Fibroblast of mammary gland (primary cell): Measurements from ENCODE around the gene SH2D4B.
A peak's percentile ranks its signal among the peaks of the same experiment; 100 is the strongest.

Source experiments
- DNase-seq: peaks from one replicate; pipeline ENCODE4 v3.0.0-alpha.2; 2010; ENCODE audit warnings: low read depth
- H3K4me3 ChIP-seq: 2 replicates; pipeline ENCODE4 v1.5.1; 2011; ENCODE audit warnings: low read depth, mild to moderate bottlenecking, low read length, moderate library complexity; ENCODE audit not compliant: control insufficient read depth
- TF ChIP-seq, protein P1 (sequence below): conservative IDR thresholded peaks from 2 replicates; pipeline ENCODE4 v1.5.1; 2011; ENCODE audit warnings: low read depth, low read length, inconsistent platforms; ENCODE audit not compliant: control insufficient read depth, insufficient read depth

SH2D4B gene

DNA sequence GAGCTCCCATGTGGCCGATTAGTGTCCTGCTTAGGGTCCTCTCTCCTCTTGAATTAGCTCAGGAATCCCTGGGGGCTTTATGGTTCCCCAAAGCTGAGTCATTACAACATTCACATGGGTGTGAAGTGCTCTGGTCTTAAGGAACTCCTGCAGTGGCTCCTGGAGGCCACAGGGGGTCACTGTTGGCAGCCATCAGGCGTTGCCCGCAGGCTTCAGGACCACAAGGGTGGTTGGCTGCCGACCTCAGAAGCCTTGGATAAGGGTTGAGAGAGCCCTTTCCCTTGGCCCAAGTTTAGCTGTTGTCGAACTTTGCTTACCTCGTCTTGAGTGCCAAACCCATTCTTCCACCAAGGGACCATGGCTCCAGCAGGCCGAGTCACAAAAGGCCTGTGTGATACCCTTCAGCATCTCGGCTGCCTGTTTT is 61.7 kb downstream of the SH2D4B start:
- TF ChIP-seq, protein P1, sequence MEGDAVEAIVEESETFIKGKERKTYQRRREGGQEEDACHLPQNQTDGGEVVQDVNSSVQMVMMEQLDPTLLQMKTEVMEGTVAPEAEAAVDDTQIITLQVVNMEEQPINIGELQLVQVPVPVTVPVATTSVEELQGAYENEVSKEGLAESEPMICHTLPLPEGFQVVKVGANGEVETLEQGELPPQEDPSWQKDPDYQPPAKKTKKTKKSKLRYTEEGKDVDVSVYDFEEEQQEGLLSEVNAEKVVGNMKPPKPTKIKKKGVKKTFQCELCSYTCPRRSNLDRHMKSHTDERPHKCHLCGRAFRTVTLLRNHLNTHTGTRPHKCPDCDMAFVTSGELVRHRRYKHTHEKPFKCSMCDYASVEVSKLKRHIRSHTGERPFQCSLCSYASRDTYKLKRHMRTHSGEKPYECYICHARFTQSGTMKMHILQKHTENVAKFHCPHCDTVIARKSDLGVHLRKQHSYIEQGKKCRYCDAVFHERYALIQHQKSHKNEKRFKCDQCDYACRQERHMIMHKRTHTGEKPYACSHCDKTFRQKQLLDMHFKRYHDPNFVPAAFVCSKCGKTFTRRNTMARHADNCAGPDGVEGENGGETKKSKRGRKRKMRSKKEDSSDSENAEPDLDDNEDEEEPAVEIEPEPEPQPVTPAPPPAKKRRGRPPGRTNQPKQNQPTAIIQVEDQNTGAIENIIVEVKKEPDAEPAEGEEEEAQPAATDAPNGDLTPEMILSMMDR, result peak; percentile 62
- DNase-seq, result peak; percentile 53
- no peak overlapping the region for H3K4me3 ChIP-seq

DNA sequence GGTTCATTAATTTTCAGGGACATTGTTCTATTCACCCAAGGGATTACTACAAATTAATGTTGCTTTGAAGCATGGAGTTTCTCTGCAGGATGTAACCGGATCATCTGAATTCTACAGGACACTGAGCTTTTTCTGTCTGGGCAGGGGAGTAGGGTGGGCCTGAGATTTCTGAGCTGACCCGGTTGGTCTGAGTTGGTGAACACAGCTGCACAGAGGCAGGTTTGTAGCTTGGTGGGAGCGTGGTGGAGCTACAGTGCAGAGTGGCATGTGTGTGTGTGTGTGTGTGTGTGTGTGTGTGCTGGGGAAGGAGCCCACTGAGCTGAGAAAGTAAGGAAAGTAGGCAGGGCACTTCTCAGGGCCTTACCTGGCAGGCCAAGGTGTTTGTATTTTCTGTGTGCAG is 62.6 kb downstream of the SH2D4B start:
- no peak overlapping the region for H3K4me3 ChIP-seq
- TF ChIP-seq, protein P1, result no peak
- DNase-seq, result no peak

DNA sequence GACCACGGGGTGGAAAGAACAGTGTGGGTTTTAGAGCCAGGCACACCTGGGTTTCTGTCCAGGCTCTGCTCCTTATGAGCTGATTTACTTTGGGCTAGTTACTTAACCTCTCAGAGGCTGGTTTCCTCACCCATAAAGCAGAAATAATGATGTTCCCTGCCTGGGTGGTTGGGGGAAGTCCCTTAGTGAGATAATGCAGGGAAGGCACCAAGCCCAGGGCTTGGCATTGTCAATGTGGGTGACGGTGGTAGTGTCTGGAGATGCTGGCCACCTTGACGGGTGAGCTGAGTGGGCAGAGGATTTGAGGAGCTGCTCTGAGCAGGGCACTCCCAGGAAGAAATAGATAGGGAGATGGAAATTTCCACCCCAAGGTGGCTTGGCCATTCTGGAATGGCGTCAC is 65.2 kb downstream of the SH2D4B start:
- TF ChIP-seq, protein P1, result no peak
- DNase-seq, result no peak
- H3K4me3 ChIP-seq, result no peak overlapping the region

DNA sequence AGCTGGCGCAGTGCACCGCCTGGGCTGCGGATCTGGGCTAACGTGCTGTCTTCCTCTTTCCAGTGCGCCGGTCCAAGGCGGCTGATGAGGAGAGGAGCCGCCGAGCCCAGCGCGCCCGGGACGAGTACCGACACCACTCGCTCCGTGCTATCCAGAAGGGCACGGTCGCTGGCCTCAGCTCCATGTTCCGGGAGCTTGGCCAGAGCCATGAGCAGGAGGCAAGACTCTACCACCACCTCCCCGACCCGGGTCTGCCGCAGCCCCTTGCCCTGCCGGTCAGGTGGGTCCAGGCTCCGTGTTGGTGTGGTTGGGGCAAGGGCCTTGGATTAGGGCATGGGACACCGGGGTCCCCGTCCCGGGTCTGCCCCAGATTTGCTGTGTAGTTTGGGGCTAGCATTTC is 65.8 kb downstream of the SH2D4B start:
- DNase-seq, result no peak
- H3K4me3 ChIP-seq, result no peak overlapping the region
- TF ChIP-seq, protein P1, result no peak

DNA sequence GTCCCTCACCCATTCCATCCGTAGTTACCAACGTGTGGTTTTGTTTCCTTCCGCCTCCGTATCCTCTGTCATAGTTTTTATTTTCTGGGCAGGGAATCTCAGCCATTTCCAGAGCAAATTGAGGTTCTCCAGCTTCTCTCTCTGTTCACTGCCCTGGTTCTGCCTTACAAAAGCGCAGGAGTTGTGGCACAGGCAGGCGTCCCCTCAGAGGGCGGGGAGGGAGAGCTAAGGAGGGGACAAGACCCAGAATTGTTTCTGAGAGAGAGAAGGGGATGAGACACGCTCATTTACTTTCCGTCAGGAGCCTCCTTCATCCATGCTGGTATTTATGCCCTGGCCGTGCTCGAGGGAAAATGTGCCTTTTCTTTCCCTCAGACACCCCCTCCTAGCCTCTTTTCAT is 71.0 kb downstream of the SH2D4B start:
- H3K4me3 ChIP-seq, result no peak overlapping the region
- no peak for DNase-seq
- TF ChIP-seq, protein P1, result no peak

DNA sequence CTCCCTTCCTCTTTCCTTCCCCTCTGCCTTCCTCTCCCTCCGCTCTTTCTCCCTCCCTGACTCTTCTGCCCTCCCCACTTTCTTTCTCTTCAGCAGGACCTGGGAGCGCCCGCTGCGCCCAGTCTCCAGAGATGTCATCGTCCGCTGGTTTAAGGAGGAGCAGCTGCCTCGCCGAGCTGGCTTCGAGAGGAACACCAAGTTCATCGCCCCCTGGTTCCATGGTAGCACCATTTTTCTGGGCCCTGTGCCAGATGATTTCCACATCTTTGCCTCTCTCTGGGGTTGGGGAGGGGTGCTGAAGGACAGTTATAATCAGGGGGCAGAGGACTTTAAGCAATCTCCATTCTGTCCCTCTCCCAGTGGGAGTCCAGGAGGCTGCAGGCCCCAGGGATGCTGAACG is 71.6 kb downstream of the SH2D4B start:
- no peak overlapping the region for H3K4me3 ChIP-seq
- TF ChIP-seq, protein P1, result no peak
- DNase-seq, result no peak
